GM19467 (cell line): ENCODE data around the gene CAMK1G.
A peak's percentile ranks its signal among the peaks of the same experiment; 100 is the strongest.

ENCODE experiments used
- ATAC-seq: cut with Tn5 transposase; IDR thresholded peaks from one replicate; pipeline ENCODE4 v1.9.1; 2021; ENCODE audit warnings: mild to moderate bottlenecking, moderate library complexity; ENCODE audit not compliant: unreplicated experiment

CAMK1G gene

GRCh38 chr1:209657140-209657879 is 73.8 kb downstream of the CAMK1G start:
- ATAC-seq: no peak

DNA sequence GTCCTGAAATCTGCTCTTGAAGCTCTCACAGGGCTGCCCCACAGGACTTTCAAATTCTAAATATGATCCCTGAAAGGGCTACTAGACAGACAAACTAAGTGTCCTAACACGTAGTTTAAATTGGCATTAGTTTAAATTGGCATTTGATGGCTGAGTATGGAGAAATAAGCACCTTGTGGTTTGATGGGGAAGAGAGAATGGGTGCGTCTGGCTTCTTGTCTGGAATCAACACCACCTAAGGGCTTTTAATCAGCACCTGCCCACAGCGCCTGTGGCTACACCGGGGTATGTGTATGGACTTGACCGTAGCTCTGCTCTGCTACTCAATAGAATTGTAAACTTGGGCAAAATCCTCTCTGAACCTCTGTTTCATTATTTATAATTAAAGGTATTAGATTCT is 74.4 kb downstream of the CAMK1G start:
- ATAC-seq: no peak

GRCh38 chr1:209659909-209660308 is 76.4 kb downstream of the CAMK1G start:
- peak; percentile 78 for ATAC-seq

GRCh38 chr1:209661071-209661470 is 77.6 kb downstream of the CAMK1G start:
- ATAC-seq: no peak

GRCh38 chr1:209662879-209663327 is 79.4 kb downstream of the CAMK1G start:
- no peak for ATAC-seq
